SU-DHL-6 (cell line): ENCODE measurements around the gene C20orf144.

Experiments
- H2AFZ ChIP-seq: fragments of 200-600 bp; sonication (generic); 2 replicates; pipeline ENCODE4 v1.6.1; 2014; ENCODE audit warnings: low read depth, mild to moderate bottlenecking, moderate library complexity, mixed read lengths, antibody characterized with exemption, low read length; ENCODE audit not compliant: severe bottlenecking
- H3F3A ChIP-seq: fragments of 200-600 bp; shearing (Covaris generic); 2 replicates; pipeline ENCODE4 v1.6.0; 2016; ENCODE audit warnings: antibody characterized with exemption, mild to moderate bottlenecking; ENCODE audit not compliant: insufficient read depth
- H3K27ac ChIP-seq: fragments of 200-600 bp; sonication (generic); 2 replicates; pipeline ENCODE4 v1.5.1; 2016; ENCODE audit warnings: low read depth, mild to moderate bottlenecking, low read length, moderate library complexity, mixed read lengths
- H3K27me3 ChIP-seq: fragments of 200-600 bp; sonication (generic), shearing (Covaris generic); 2 replicates; pipeline ENCODE4 v1.6.0; 2014; ENCODE audit warnings: mild to moderate bottlenecking, low read length
- H3K36me3 ChIP-seq: fragments of 200-600 bp; sonication (generic); 2 replicates; pipeline ENCODE4 v1.6.1; 2014; ENCODE audit warnings: mild to moderate bottlenecking, low read length, mixed read lengths
- H3K4me2 ChIP-seq: fragments of 300-600, 200-600 bp; shearing (Covaris generic), sonication (generic); 2 replicates; pipeline ENCODE4 v1.6.0; 2014; ENCODE audit warnings: low read length, low read depth, mild to moderate bottlenecking; ENCODE audit not compliant: poor library complexity, severe bottlenecking
- H3K4me3 ChIP-seq: fragments of 200-600 bp; sonication (generic); 2 replicates; pipeline ENCODE4 v1.5.1; 2014; ENCODE audit warnings: antibody characterized with exemption, low read length, mild to moderate bottlenecking, mixed read lengths; ENCODE audit not compliant: insufficient read depth, poor library complexity, severe bottlenecking
- H3K79me2 ChIP-seq: fragments of 200-600 bp; sonication (generic); 2 replicates; pipeline ENCODE4 v1.6.1; 2014; ENCODE audit warnings: mild to moderate bottlenecking, low read length, moderate library complexity; ENCODE audit not compliant: insufficient read depth
- H3K9ac ChIP-seq: fragments of 200-600 bp; sonication (generic); 2 replicates; pipeline ENCODE4 v1.7.0; 2014; ENCODE audit warnings: mild to moderate bottlenecking, low read length
- H3K9me2 ChIP-seq: fragments of 200-600 bp; sonication (generic); replicated peaks from 2 replicates; pipeline ENCODE4 v1.6.1; 2014; ENCODE audit warnings: low read length; ENCODE audit not compliant: insufficient read depth
- H3K9me3 ChIP-seq: fragments of 200-600 bp; sonication (generic); 2 replicates; pipeline ENCODE4 v1.6.1; 2014; ENCODE audit warnings: low read length, mixed read lengths; ENCODE audit not compliant: insufficient read depth
- H4K20me1 ChIP-seq: fragments of 200-600 bp; sonication (generic); 2 replicates; pipeline ENCODE4 v1.6.1; 2014; ENCODE audit warnings: low read depth, mild to moderate bottlenecking, antibody characterized with exemption, low read length, moderate library complexity, mixed read lengths
- EZH2phosphoT487 ChIP-seq: fragments of 200-600 bp; sonication (generic), shearing (Covaris generic); conservative IDR thresholded peaks from 2 replicates; pipeline ENCODE4 v1.6.1; 2018; ENCODE audit warnings: mild to moderate bottlenecking, antibody characterized with exemption, low read length, moderate library complexity, mixed read lengths
- TF ChIP-seq, protein P1 (sequence below): fragments of 200-600 bp; sonication (generic); IDR thresholded peaks from one replicate; pipeline ENCODE4 v1.5.1; 2017; ENCODE audit warnings: antibody characterized with exemption, mild to moderate bottlenecking, low read length, moderate library complexity; ENCODE audit not compliant: insufficient read depth, poor library complexity, severe bottlenecking

C20orf144 gene

GRCh38 chr20:33654680-33655161 is 7.4 kb upstream of the C20orf144 start:
- Histone ChIP-seq H3K9me2 (no peaks in the 10 kb centered on the region), H4K20me1 (no peaks in the 10 kb centered on the region), H3K4me2 (no peak overlapping the region), H3K27ac (no peak overlapping the region), H3K79me2 (no peaks in the 10 kb centered on the region), H3K9me3 (no peaks in the 10 kb centered on the region), H3K36me3 (no peaks in the 10 kb centered on the region), H3K4me3 (no peak overlapping the region), H3K27me3 (no peaks in the 10 kb centered on the region), H3K9ac (no peak overlapping the region), H3F3A (no peaks in the 10 kb centered on the region), H2AFZ (no peak overlapping the region)
- TF ChIP-seq, protein P1, sequence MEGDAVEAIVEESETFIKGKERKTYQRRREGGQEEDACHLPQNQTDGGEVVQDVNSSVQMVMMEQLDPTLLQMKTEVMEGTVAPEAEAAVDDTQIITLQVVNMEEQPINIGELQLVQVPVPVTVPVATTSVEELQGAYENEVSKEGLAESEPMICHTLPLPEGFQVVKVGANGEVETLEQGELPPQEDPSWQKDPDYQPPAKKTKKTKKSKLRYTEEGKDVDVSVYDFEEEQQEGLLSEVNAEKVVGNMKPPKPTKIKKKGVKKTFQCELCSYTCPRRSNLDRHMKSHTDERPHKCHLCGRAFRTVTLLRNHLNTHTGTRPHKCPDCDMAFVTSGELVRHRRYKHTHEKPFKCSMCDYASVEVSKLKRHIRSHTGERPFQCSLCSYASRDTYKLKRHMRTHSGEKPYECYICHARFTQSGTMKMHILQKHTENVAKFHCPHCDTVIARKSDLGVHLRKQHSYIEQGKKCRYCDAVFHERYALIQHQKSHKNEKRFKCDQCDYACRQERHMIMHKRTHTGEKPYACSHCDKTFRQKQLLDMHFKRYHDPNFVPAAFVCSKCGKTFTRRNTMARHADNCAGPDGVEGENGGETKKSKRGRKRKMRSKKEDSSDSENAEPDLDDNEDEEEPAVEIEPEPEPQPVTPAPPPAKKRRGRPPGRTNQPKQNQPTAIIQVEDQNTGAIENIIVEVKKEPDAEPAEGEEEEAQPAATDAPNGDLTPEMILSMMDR, result no peak
- no peak for TF ChIP-seq EZH2phosphoT487

DNA sequence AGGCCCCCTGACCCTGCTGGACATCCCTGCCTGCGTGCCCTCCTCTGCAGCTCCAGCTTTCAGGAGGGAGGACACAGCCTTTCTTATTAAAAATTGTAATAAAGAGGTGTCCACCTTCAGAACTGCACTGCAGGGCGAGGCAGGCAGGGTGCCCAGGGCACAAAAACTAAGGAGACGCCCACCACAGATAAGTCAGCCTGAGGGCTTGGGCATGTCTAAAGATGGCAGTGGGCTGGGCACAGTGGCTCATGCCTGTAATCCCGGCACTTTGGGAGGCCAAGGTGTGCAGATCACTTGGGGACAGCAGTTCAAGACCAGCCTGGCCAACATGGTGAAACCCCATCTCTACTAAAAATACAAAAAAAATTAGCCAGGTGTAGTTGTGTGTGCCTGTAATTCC is 7.0 kb upstream of the C20orf144 start:
- Histone ChIP-seq H3K9me2 (no peaks in the 10 kb centered on the region), H4K20me1 (no peaks in the 10 kb centered on the region), H3K4me2 (no peak overlapping the region), H3K9me3 (no peaks in the 10 kb centered on the region), H3K9ac (no peak overlapping the region), H3K79me2 (no peaks in the 10 kb centered on the region), H3K27me3 (no peaks in the 10 kb centered on the region), H3K36me3 (no peaks in the 10 kb centered on the region), H2AFZ (no peak overlapping the region), H3K27ac (no peak overlapping the region), H3K4me3 (no peak overlapping the region), H3F3A (no peaks in the 10 kb centered on the region)
- TF ChIP-seq, protein P1, result no peak
- TF ChIP-seq EZH2phosphoT487, result no peak

- Histone ChIP-seq H3K27me3 (no peaks in the 10 kb centered on the region), H3K79me2 (no peaks in the 10 kb centered on the region), H3K27ac (no peak overlapping the region), H3K9me3 (no peaks in the 10 kb centered on the region), H4K20me1 (no peaks in the 10 kb centered on the region), H3F3A (no peaks in the 10 kb centered on the region), H3K4me2 (no peak overlapping the region), H3K36me3 (no peaks in the 10 kb centered on the region), H3K9ac (no peak overlapping the region), H2AFZ (no peak overlapping the region), H3K4me3 (no peak overlapping the region), H3K9me2 (no peaks in the 10 kb centered on the region)
- no peak for TF ChIP-seq EZH2phosphoT487
- TF ChIP-seq, protein P1, result no peak
These were observed 5.9 kb upstream of the C20orf144 start for GRCh38 chr20:33656010-33656782.
